ENCODE measurements around the gene ZNF345.

GRCh38 chr19:36850559-36851442 is at the start of gene ZNF345:
- TF ChIP-seq EZH2 (IDR thresholded peaks at IDR 0.05): no peak
- TF ChIP-seq POLR2AphosphoS5 (IDR thresholded peaks at IDR 0.05; ENCODE audit: borderline replicate concordance, low read depth, low read length): peak; percentile 88
- TF ChIP-seq FOXP2 (optimal IDR thresholded peaks at IDR 0.05; ENCODE audit: control extremely low read depth, extremely low read length, insufficient read depth): no peak
